ENCODE results near the gene DTX1.
A peak's percentile ranks its signal among the peaks of the same experiment; 100 is the strongest.
"Not testable (repeated sequence)": the region's sequence is repeated elsewhere in the genome, so short reads cannot be mapped to it uniquely, and the experiment has no call there.

Gene DTX1

DNA sequence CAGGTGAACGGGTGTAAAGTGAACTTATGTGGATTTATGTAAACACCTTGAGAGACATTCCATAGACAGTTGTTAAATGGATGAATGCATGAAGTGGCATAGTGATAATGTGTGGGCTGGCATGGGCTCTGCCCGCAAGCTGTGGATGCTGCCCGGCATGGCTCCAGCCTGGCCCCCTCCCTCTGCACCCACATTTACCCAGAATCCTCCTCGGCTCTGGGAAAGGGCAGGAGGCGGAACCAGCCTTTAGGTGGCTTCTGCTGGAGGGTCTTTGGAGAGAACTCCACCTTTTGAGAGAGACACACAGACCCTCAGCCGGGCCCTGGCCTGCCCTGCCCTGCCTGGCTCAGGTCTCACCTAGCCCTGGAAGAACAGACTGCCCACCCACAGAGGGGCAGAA, 60.3 kb downstream of the DTX1 start:
- DNase-seq, result no peak

GRCh38 chr12:113117684-113118083, 61.2 kb downstream of the DTX1 start:
- not testable (repeated sequence) for DNase-seq

DNA sequence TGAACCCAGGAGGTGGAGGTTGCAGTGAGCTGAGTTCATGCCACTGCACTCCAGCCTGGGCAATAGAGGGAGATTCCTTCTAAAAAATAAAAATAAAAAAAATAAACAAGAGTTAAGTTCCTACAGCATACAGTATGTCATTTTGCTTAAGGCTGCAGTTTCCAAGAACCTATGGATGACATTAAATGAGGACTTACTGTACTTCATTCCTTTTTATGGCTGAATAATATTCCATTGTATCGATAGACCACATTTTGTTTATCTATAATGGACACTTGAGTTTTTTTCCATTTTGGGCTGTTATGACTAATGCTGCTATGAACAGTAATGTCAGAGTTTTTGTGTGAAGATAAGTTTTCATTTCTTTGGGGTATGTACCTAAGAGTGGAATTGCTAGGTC, 61.6 kb downstream of the DTX1 start:
- no peak for DNase-seq

DNA sequence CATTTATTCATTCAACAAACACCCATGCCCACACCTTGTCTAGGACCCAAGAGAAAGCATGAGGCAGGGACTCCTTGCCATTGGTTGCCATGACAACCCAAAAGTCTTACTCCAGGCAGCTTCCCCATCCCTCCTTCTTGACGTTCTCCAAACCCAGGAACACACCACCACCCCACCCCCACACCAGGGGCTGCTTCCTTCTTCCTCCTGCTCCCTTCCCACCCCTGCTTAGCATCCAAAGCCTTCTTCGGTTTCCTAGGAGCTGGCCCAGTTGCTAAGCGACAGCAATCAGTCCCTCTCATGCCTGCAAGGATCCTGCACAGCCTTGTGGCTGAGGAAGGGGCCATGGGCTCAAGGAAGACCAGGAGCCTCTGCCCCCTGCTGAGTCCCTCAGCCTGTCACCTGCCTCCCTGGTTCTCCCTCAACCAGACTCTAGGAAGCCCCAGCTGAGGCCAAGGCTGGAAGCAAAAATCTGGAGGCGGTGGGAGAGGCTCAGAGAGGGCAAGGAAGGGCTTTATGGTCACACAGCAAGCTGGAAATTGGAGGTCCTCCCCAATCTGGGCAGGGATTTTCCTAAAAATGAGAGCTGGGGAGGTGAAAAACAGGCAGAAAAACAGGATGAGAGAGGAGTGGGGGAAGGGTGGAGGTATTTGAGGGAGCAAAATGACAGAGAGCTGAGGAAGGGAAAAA, 63.6 kb downstream of the DTX1 start:
- no peak for DNase-seq

DNA sequence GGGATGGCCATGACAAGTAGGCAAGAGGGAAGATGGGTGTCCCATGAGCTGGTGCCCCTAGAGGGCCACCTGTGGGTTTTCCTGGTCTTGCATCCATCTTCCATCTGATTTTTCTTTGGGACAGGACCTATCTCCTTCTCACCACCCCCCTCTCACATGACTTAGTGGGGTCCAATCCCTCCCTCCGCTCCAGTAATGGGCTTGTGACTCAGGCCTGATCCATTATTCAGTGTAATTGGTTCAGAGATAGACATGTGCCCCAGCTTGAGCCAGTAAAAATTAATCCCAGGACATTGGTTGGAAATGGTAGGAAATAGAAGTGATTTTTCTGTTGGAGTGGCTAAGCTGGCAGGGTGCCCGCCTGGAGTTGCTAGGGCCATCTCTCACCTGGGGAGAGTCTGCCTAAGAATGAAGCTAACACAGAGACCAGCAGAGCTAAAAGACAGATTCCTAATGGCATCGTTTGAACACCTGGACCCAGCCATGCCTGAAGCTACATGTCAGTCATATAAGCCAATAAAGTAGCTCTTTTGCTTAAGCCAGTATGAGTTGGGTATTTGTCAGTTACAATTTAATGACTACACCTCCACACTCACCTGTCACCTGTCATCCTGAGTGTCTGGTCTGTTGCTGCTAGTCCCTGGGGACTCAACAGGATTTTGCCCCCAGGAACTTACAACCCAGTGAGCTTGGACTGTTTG, 64.3 kb downstream of the DTX1 start:
- no peak for DNase-seq

- DNase-seq, result no peak
Measured at GRCh38 chr12:113127791-113128199, 71.3 kb downstream of the DTX1 start.

DNA sequence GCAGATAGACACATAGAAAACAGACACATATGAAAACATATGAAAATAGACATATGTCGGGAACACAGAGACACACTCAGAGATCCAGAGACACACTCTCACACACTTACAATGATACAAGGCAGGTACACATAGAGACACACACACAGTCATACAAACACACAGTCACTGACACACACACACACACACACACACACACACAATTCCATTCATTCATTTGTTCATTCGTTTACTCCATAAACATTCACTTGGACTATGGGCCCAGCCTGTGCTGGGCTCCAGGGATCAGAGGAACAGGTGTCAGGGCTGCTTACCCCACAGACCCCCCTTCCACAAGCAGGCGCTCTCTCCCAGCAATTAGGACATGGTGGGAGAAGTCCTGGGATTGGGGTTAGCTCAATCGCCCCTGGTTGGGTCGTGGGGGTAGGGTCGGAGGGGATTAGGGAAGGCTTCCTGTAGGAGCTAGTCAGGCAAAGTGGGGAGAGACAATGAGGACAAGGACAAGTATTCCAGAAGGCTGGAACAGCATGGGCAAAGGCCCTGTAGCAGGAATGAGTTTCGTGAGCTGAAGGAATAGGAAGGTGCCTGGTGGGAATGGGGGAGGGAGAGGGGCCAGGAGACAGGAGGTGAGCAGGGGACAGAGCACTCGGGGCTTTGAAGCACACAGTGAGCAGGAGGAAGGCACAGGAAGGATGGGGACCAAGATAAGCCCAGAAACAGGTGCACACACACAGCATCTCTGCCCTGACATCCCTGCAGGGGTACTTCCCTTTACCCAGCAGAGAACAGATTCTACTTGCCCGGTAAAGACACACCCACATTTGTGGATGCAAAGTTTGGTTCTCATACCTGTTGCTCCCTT, 72.5 kb downstream of the DTX1 start:
- no peak for DNase-seq

DNA sequence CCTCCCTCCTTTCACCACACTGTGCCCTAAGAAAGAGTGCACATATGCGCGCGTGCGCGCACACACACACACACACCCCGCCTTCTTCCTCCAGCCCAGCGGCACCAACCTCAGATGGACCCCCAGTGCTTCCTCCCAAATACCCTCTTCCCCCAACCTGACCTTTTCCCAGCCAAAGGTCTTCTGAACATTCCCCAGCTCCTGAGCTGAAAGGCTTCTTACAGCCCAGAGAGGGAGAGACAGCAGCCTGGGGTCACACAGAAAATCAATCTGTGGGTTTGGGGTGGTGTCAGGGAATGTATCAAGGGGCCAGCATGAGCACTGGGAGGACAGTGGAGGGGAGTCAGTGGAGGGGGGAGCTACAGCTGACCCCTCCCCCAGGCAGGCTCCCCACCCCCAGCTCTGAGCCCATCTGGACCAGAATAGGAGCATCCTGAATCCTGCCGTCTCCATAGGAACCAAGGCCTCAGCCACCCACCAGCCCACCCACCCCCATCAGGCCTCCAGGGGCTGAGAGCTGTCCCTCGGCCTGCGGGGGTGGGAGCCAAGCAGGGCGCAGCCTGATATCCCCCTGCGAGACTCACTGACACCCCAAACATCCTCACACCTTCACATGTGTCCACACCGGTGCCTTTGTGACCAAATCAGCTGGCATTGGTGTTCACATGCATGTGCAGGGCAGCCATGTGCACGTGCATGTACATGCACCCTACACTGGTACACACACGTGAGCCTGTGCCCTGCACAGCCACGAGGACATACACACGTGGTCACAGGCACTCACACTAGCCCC, 73.3 kb downstream of the DTX1 start:
- DNase-seq, result no peak

DNA sequence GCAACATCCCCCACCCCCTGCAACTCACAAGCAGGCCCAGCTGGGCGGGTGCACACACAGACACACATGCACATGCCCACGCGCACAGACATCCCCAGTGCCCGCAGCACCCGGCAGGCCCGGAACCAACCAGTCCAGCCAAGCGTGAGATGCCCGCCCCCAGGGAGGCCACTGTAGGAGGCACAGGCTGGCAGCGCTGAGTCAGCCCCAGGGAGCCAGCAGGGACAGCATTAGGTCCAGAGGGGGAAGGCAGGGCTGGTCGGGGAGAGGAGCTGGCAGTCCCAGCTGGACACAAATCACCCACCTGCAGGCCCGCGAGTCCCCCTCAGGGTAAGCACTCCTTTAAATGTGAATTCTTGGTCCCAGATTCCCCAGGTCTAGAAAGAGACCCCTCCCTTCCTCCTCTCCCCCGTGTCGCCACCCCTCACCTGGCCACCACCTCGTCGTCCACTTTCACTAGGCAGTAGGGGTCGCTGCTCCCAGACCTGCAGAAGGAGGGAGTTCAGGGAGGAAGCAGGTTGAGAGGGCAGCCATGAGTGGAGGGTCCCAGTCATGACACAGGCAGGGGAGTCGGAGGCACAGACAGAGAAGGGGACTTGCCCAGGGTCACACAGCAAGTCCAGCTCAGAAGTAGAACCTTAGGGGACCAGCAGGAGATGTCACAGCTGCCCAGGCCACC, 74.1 kb downstream of the DTX1 start:
- no peak for DNase-seq

GRCh38 chr12:113131556-113131955, 75.0 kb downstream of the DTX1 start:
- no peak for DNase-seq

GRCh38 chr12:113133036-113133435, 76.5 kb downstream of the DTX1 start:
- no peak for DNase-seq

DNA sequence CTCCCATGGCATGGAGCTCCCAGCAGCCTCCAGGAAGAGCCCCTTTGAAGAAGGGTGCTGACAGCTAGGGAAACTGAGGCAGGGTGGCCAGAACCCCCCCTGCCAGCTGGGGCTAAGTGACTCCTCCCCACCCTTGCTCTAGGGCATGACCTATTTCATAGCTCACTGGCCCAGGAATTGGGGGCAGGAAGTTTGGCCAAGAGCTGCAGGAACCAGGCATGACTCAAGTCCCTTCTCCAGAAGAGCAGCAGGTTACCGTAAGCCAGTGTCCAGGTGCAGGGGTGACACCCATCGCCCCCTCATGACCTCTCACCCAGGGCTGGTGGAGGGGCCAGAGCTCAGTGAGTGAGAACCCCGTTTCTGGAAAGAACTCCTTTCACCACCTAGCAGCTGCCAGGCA, 77.1 kb downstream of the DTX1 start:
- no peak for DNase-seq

DNA sequence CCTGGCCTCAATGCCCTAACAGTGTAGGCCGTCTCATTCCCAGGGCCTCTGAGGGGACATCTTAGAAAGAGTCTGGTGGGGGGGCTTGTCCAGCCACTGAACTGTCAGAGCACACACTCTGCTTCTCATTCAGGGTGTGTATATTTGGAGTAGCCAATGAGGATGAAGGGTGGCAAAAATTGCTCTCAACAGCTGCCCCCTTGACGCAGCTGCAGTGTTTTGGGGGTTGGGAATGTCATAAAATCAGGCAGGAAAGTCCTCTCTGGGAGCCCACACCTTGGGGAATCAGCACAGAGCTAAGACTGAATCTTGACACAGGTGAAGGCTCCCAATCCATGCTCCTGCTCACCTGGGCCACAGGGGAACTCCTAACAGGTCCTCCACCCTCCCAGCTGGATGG, 77.5 kb downstream of the DTX1 start:
- DNase-seq, result no peak

- no peak for DNase-seq
Measured at GRCh38 chr12:113134521-113134951, 78.0 kb downstream of the DTX1 start.

DNA sequence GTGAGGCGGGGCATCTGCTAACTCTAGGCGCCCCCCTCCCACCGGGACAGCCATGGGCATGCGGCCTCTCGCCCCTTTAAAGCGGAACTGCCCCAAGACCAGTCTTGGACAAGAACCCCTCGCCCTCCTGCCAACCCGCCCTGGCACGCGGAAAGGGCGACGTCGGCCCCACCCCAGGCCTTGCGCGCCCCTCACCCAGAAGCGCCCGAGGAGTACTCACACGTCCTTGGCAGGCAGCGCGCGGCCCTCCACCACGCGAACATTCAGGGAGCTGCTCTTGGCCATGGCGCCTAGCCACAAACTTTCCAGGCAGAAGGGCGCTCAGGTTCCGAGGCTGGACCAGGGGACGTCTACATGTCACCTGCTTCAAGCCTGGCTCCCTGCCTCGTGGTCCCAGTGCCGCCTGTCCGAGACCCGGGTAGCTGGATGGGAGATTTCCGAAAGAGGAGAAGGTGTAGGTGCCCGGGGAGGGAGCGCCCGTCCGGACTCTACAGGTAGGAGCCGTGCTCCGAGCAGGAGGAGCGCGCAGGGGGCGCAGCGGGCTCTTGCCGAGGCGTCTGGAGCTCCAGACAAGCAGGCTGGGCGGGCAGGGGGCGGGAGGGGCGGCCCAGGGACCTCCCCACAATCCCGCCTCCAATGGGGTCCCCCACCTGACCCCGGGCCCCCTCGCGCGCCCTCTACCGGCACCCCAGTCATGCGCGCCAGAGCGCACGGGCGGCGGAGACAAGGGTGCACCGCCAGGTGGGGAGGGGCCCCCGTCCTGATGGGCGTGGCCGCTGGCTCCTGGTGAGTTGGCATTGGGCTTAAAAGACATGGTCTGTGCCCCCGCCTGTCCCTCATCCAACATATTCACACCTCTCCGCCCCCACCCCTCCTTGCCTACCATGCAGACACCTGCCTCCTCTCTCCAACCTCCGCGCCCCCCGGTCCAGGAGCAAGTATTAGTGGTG, 78.9 kb downstream of the DTX1 start, which contains the start of gene RASAL1:
Gene RASAL1, minus strand, starts transcription at position 584 of the 950 bp plus-strand sequence. Its CDS starts 299 bp downstream, at position 285.
- peak; percentile 86 for DNase-seq

GRCh38 chr12:113136128-113136989, 79.8 kb downstream of the DTX1 start:
- peak; percentile 69 for DNase-seq

- DNase-seq, result no peak
Measured at GRCh38 chr12:113136990-113137511, 80.5 kb downstream of the DTX1 start.

DNA sequence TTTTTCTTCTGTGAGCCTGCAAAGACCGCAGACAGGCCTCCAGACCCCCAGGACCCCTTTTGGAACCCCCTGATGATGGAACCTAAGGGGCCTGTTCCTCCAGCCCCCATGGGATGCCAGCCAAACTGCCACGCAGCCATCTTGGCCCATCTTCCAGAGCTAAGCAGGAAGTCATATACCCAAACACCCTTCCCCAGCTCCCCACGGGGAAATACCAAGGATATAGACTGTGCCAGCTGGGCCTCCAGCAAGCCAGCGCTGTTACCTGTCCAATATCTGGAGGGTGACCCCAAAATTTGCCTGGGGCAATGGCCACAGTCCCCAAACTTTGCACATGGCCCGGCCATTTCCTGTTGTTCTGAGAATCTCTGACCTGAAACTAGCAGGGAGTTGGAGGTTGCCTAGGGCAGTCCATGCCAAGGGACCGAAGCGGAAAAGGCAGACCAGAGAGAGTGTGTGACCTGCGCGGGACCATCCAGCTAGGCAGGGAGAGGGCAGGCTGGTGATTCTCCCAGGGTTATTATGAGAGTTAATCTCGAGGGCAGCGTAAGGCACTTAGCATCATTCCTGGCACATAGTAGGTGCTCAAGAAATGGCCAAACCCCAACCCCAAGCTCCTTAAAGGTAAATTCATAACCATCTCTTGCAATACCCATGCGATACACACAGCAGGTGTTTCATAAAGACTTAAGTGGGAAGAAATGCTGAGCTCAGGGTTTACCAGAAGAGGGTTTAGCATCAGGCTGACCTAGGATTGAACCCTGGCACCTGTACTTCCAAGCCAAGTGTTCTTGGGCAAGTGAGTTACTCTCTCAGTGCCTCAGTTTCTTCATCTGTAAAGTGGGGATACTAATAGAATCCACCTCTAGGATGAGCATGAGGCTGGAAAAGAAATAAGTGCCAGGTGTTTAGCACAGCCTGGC, 81.6 kb downstream of the DTX1 start:
- no peak for DNase-seq

Measured in CD4-positive, alpha-beta T cell treated with Interleukin-17A for 4 hours (primary cell).